Brain microvascular endothelial cell (primary cell): Measurements from ENCODE around the gene PDE11A.

Source experiments
- DNase-seq: peaks from one replicate; pipeline ENCODE4 v3.0.0-alpha.2; 2020
- H3K27ac ChIP-seq: fragments of 250-450 bp; sonication (Bioruptor Pico); 2 replicates; pipeline ENCODE4 v1.5.1; 2020; ENCODE audit warnings: mild to moderate bottlenecking, moderate library complexity
- H3K27me3 ChIP-seq: fragments of 250-450 bp; sonication (Bioruptor Pico); replicated peaks from 2 replicates; pipeline ENCODE4 v1.5.1; 2020; ENCODE audit warnings: mild to moderate bottlenecking
- H3K36me3 ChIP-seq: fragments of 250-450 bp; sonication (Bioruptor Pico); replicated peaks from 2 replicates; pipeline ENCODE4 v1.5.1; 2020; ENCODE audit warnings: mild to moderate bottlenecking
- H3K4me3 ChIP-seq: 2 replicates; pipeline ENCODE4 v1.5.1; 2011; ENCODE audit warnings: low read depth, mild to moderate bottlenecking, control low read depth, low read length, moderate library complexity
- CTCF ChIP-seq: IDR thresholded peaks from 2 replicates; pipeline ENCODE4 v1.5.1; 2011; ENCODE audit warnings: low read depth, mild to moderate bottlenecking, moderate library complexity, low read length, control low read depth, inconsistent platforms; ENCODE audit errors: missing control alignments
- in situ Hi-C: cut with HindIII; loops from 2 replicates; pipeline ENCODE4 v1.10.0; 2017; ENCODE audit warnings: low sequenced_read_pairs, low pct_ligation_motif_present

The PDE11A gene

GRCh38 chr2:177881008-177881747, 191.4 kb downstream of the PDE11A start:
- no peak for TF ChIP-seq CTCF
- Histone ChIP-seq H3K27me3 (no peaks in the 10 kb centered on the region), H3K27ac (no peak overlapping the region), H3K36me3 (no peaks in the 10 kb centered on the region), H3K4me3 (no peak overlapping the region)
- DNase-seq: no peak
- in situ Hi-C loops: no loop called here

GRCh38 chr2:177880285-177880684, 192.3 kb downstream of the PDE11A start:
- in situ Hi-C loops: no loop called here
- Histone ChIP-seq H3K27me3 (no peaks in the 10 kb centered on the region), H3K4me3 (no peak overlapping the region), H3K36me3 (no peaks in the 10 kb centered on the region), H3K27ac (no peak overlapping the region)
- TF ChIP-seq CTCF: no peak
- DNase-seq: no peak

- no peak overlapping the region for H3K27ac ChIP-seq
Measured at GRCh38 chr2:177876950-177877349, 195.6 kb downstream of the PDE11A start.

GRCh38 chr2:177874686-177875085, 197.9 kb downstream of the PDE11A start:
- no peak for TF ChIP-seq CTCF
- no peak overlapping the region for H3K4me3 ChIP-seq
- no peaks in the 10 kb centered on the region for H3K27me3 ChIP-seq
- in situ Hi-C loops: no loop called here
- no peaks in the 10 kb centered on the region for H3K36me3 ChIP-seq
- H3K27ac ChIP-seq: no peak overlapping the region
- DNase-seq: no peak

More at GRCh38 chr2:177876950-177877349, 195.6 kb downstream of the PDE11A start:
- H3K36me3 ChIP-seq: no peaks in the 10 kb centered on the region
- in situ Hi-C loops: no loop called here
- TF ChIP-seq CTCF: no peak
- no peak for DNase-seq
- H3K27me3 ChIP-seq: no peaks in the 10 kb centered on the region
- H3K4me3 ChIP-seq: no peak overlapping the region

- DNase-seq: no peak
- Histone ChIP-seq H3K36me3 (no peaks in the 10 kb centered on the region), H3K4me3 (no peak overlapping the region), H3K27ac (no peak overlapping the region), H3K27me3 (no peaks in the 10 kb centered on the region)
- TF ChIP-seq CTCF: no peak
- in situ Hi-C loops: no loop called here
Measured at GRCh38 chr2:177873915-177874314, 198.7 kb downstream of the PDE11A start.

- no peaks in the 10 kb centered on the region for H3K36me3 ChIP-seq
- H3K27ac ChIP-seq: no peak overlapping the region
- TF ChIP-seq CTCF: no peak
- no peak for DNase-seq
- H3K27me3 ChIP-seq: no peaks in the 10 kb centered on the region
- H3K4me3 ChIP-seq: no peak overlapping the region
- in situ Hi-C loops: no loop called here
Measured at GRCh38 chr2:177872286-177872685, 200.3 kb downstream of the PDE11A start.
